B cell (primary cell): ENCODE measurements around the gene RASA3. TPM values are rescaled to one million over a fixed set of nuclear protein-coding genes. Genes with fewer than 3 reads are reported as not detected.

Experiments used
- ATAC-seq: fragments of 200-7000 bp; cut with Tn5 transposase; one replicate; pipeline ENCODE4 v1.10.0; 2021; ENCODE audit warnings: low read depth, mild to moderate bottlenecking, moderate number of reproducible peaks, moderate library complexity
- CTCF ChIA-PET: fragments of 350-600 bp; sonication (Branson Sonifier 250); formaldehyde crosslinking; loops from one replicate; lab custom pipeline; 2021; ENCODE audit warnings: antibody characterized with exemption, inconsistent platforms; lab: Charles Lee
- POLR2A ChIA-PET: fragments of 350-600 bp; sonication (Branson Sonifier 250); formaldehyde crosslinking; loops from one replicate; lab custom pipeline; 2021; ENCODE audit warnings: antibody characterized with exemption; lab: Charles Lee
- DNase-seq: peaks from one replicate; pipeline ENCODE4 v3.0.0; 2013
- H2AFZ ChIP-seq: 2 replicates; pipeline ENCODE4 v1.6.1; 2012; ENCODE audit warnings: mild to moderate bottlenecking, low read depth, low read length; ENCODE audit not compliant: insufficient read depth, poor library complexity, severe bottlenecking
- H3K27ac ChIP-seq, 2 donors: 1 replicate in 1 of 2; 2 replicates in 1 of 2; pipeline ENCODE4 v1.5.1; 2012 to 2013; ENCODE audit warnings: low read length in 2 of 2, mild to moderate bottlenecking in 2 of 2, moderate library complexity in 1 of 2
- H3K27me3 ChIP-seq, 4 experiments: fragments of 200-600 bp in 1 of 4; sonication (generic) in 1 of 4; replicated peaks in 1 of 4; 1 replicate in 2 of 4; 2 replicates in 2 of 4; pipeline versions ENCODE4 v1.6.1 to v1.7.0; 2013 to 2016; ENCODE audit warnings: low read length in 3 of 4, mild to moderate bottlenecking in 2 of 4, mixed read lengths in 1 of 4, moderate library complexity in 1 of 4; ENCODE audit not compliant: insufficient read depth in 4 of 4, control insufficient read depth in 3 of 4; ENCODE audit errors: control extremely low read depth in 1 of 4
- H3K36me3 ChIP-seq, 2 experiments: replicated peaks in 1 of 2; 1 replicate in 1 of 2; 2 replicates in 1 of 2; pipeline versions ENCODE4 v1.6.1 to v1.7.1; 2013; ENCODE audit warnings: low read length in 1 of 2; ENCODE audit not compliant: insufficient read depth in 2 of 2, control insufficient read depth in 1 of 2; ENCODE audit errors: control extremely low read depth in 1 of 2, extremely low read depth in 1 of 2
- H3K4me1 ChIP-seq, 2 donors: fragments of 200-600 bp in 1 of 2; sonication (generic) in 1 of 2; 1 replicate in 1 of 2; 2 replicates in 1 of 2; pipeline versions ENCODE4 v1.5.1 to v1.6.1; 2013 to 2017; ENCODE audit warnings: low read length in 2 of 2; ENCODE audit not compliant: control insufficient read depth in 2 of 2, insufficient read depth in 2 of 2
- H3K4me2 ChIP-seq: replicated peaks from 2 replicates; pipeline ENCODE3; 2012; ENCODE audit warnings: mild to moderate bottlenecking, low read depth, low read length; ENCODE audit not compliant: poor library complexity, severe bottlenecking
- H3K4me3 ChIP-seq, 5 experiments: fragments of 200-600 bp in 1 of 5; sonication (generic) in 1 of 5; 1 replicate in 3 of 5; 2 replicates in 2 of 5; pipeline versions ENCODE4 v1.5.1 to v1.7.0; 2011 to 2016; ENCODE audit warnings: low read length in 4 of 5, mild to moderate bottlenecking in 4 of 5, low read depth in 2 of 5, control low read depth in 1 of 5, moderate library complexity in 1 of 5; ENCODE audit not compliant: insufficient read depth in 1 of 5; ENCODE audit errors: control extremely low read depth in 1 of 5, extremely low read depth in 1 of 5
- H3K79me2 ChIP-seq: fragments of 200-600 bp; sonication (generic); one replicate; pipeline ENCODE4 v1.6.0; 2016; ENCODE audit warnings: low read length; ENCODE audit not compliant: control insufficient read depth, insufficient read depth
- H3K9ac ChIP-seq: fragments of 200-600 bp; sonication (generic); 2 replicates; pipeline ENCODE4 v1.6.1; 2017; ENCODE audit warnings: mild to moderate bottlenecking, low read length, moderate library complexity
- H3K9me3 ChIP-seq, 3 donors: one replicate each; pipeline versions ENCODE4 v1.6.1 to v1.7.1; 2013; ENCODE audit warnings: low read length in 2 of 3; ENCODE audit not compliant: control insufficient read depth in 2 of 3, insufficient read depth in 1 of 3; ENCODE audit errors: control extremely low read depth in 1 of 3
- H4K20me1 ChIP-seq: 2 replicates; pipeline ENCODE4 v1.6.0; 2012; ENCODE audit warnings: mild to moderate bottlenecking, low read length; ENCODE audit not compliant: insufficient read depth, control insufficient read depth, poor library complexity, severe bottlenecking
- H3K27ac Mint-ChIP-seq: one replicate; pipeline ENCODE4 v1.8.0; 2021; ENCODE audit warnings: mixed read lengths
- H3K27me3 Mint-ChIP-seq: one replicate; pipeline ENCODE4 v1.8.0; 2021; ENCODE audit warnings: mixed read lengths
- H3K4me1 Mint-ChIP-seq: one replicate; pipeline ENCODE4 v1.8.0; 2021; ENCODE audit warnings: mixed read lengths
- H3K4me3 Mint-ChIP-seq: one replicate; pipeline ENCODE4 v1.8.0; 2021; ENCODE audit warnings: mixed read lengths
- H3K9me3 Mint-ChIP-seq: one replicate; pipeline ENCODE4 v1.8.0; 2022; ENCODE audit warnings: mixed read lengths; ENCODE audit not compliant: insufficient read depth
- EZH2 ChIP-seq: IDR thresholded peaks from 2 replicates; pipeline ENCODE4 v1.6.1; 2012; ENCODE audit warnings: borderline replicate concordance, low read depth, mild to moderate bottlenecking, moderate library complexity, low read length; ENCODE audit not compliant: insufficient read depth, poor library complexity, severe bottlenecking
- WGBS: methylation state at CpG from one replicate; pipeline ENCODE4 v1.1.5; 2013; ENCODE audit warnings: missing lambda C conversion rate; ENCODE audit not compliant: insufficient coverage; 5-methylcytosine and 5-hydroxymethylcytosine counted together
- intact Hi-C: fragments of 100-400 bp; cut with micrococcal nuclease; formaldehyde crosslinking; loops from one replicate; pipeline ENCODE4 v1.10.0; 2022
- polyA plus RNA-seq: library from polyadenylated mRNA; depleted of rRNA; stranded (reverse); fragments of >200 nt; gene quantifications from 2 replicates; pipeline ENCODE4 v1.2.3, GENCODE V29; 2012
- total RNA-seq, 2 donors: library from RNA; stranded (reverse); fragments of 120-200 nt in 1 of 2; gene quantifications; 1 replicate in 1 of 2; 2 replicates in 1 of 2; pipeline versions ENCODE4 v1.2.3 to v1.2.4, GENCODE V29; 2013 to 2022
- TF ChIP-seq, protein P1 (sequence below): fragments of 200-600 bp; IDR thresholded peaks from one replicate; pipeline ENCODE4 v1.8.0; 2022; ENCODE audit warnings: antibody characterized with exemption, mild to moderate bottlenecking

The RASA3 gene
- total and polyA plus RNA-seq, 2 donors (not counting 1 experiment from before 2014, with no cell fraction given) = 54.2 to 87.4 TPM

DNA sequence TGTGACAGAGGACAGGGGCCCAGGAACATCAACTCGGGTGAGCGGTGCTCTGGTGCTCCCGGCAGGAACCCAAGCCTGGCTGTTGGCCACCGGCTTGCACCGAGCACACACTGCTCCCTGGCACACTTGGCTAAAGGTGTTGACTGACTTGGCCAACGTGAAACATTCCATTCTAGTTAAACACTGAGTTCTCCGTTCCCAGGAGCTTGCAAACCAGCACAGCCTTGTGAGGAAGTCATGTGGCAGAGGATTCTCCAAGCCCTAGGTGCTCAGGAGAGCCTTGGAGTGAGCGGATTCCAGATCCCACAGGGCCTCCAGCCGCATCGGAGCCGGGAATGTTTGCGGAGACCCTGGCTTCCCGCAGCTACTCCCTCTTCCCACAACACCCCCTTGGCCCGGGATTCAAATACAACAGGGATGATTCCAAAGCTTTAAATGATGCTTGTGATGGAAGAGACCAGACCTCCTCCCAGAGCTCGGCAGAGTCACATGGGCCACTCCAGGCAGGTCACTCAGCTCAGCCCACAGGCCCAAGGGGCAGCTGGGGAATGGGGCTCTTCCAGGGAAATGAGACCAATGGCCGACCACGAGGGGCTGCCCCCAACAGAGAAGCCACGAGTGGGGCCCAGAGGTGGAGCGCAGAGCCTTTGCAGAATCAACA lies 161.5 kb downstream of the RASA3 start:
- Histone ChIP-seq H3K4me1 (no peaks in the 10 kb centered on the region), H2AFZ (no peak overlapping the region), H3K27ac (no peak overlapping the region), H3K36me3 (peaks cover 0 to 23% of the 10 kb centered on the region in 2 experiments), H3K9me3 (no peaks in the 10 kb centered on the region), H3K79me2 (no peaks in the 10 kb centered on the region), H4K20me1 (no peaks in the 10 kb centered on the region), H3K27me3 (no peaks in the 10 kb centered on the region), H3K9ac (no peak overlapping the region), H3K4me3 (no peak overlapping the region), H3K4me2 (no peak overlapping the region)
- ATAC-seq (no peak), DNase-seq (no peak)
- no peaks in the 10 kb centered on the region for H3K9me3 Mint-ChIP-seq
- no peaks in the 10 kb centered on the region for H3K27me3 Mint-ChIP-seq
- intact Hi-C loops = no loop called here
- ChIA-PET CTCF (no interaction called here), POLR2A (no interaction called here)
- H3K4me3 Mint-ChIP-seq = no peak overlapping the region
- TF ChIP-seq EZH2 = no peak
- TF ChIP-seq, protein P1, sequence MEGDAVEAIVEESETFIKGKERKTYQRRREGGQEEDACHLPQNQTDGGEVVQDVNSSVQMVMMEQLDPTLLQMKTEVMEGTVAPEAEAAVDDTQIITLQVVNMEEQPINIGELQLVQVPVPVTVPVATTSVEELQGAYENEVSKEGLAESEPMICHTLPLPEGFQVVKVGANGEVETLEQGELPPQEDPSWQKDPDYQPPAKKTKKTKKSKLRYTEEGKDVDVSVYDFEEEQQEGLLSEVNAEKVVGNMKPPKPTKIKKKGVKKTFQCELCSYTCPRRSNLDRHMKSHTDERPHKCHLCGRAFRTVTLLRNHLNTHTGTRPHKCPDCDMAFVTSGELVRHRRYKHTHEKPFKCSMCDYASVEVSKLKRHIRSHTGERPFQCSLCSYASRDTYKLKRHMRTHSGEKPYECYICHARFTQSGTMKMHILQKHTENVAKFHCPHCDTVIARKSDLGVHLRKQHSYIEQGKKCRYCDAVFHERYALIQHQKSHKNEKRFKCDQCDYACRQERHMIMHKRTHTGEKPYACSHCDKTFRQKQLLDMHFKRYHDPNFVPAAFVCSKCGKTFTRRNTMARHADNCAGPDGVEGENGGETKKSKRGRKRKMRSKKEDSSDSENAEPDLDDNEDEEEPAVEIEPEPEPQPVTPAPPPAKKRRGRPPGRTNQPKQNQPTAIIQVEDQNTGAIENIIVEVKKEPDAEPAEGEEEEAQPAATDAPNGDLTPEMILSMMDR = no peak
- WGBS = 89% methylated on average over 13 of the region's 19 CpGs
- no peaks in the 10 kb centered on the region for H3K4me1 Mint-ChIP-seq
- no peak overlapping the region for H3K27ac Mint-ChIP-seq

GRCh38 chr13:113969973-113970611 lies 162.3 kb downstream of the RASA3 start:
- no peaks in the 10 kb centered on the region for H3K9me3 ChIP-seq
- H3K27me3 ChIP-seq = no peaks in the 10 kb centered on the region
- H3K4me1 ChIP-seq = no peaks in the 10 kb centered on the region
- Mint-ChIP-seq H3K9me3 (no peaks in the 10 kb centered on the region), H3K27ac (no peak overlapping the region), H3K4me1 (no peaks in the 10 kb centered on the region), H3K4me3 (no peak overlapping the region), H3K27me3 (no peaks in the 10 kb centered on the region)
- CTCF ChIA-PET = interaction anchor here (0.8 kb wide), 1 partner anchor 99 kb away, joined by 3 read pairs; no protein-coding TSS in a partner anchor
- H4K20me1 ChIP-seq = no peaks in the 10 kb centered on the region
- POLR2A ChIA-PET = no interaction called here
- H3K9ac ChIP-seq = no peak overlapping the region
- no peak overlapping the region for H2AFZ ChIP-seq
- TF ChIP-seq, protein P1 = no peak
- no peak for TF ChIP-seq EZH2
- no peak overlapping the region for H3K27ac ChIP-seq
- DNase-seq = no peak
- intact Hi-C loops = no loop called here
- WGBS = 93% methylated on average over 17 of the region's 20 CpGs
- H3K4me3 ChIP-seq = no peak overlapping the region
- peaks cover 0 to 14% of the 10 kb centered on the region in 2 experiments for H3K36me3 ChIP-seq
- H3K4me2 ChIP-seq = no peak overlapping the region
- H3K79me2 ChIP-seq = no peaks in the 10 kb centered on the region
- no peak for ATAC-seq
